ENCODE measurements around the gene BTBD8.

GRCh38 chr1:92087542-92087941 is 7.4 kb downstream of the BTBD8 start:
- no peak for TF ChIP-seq GATA2 (IDR thresholded peaks at IDR 0.05; ENCODE audit: low read depth, low read length)
- TF ChIP-seq GATA3 (IDR thresholded peaks at IDR 0.05; ENCODE audit: low read depth, low read length) = no peak
